Measurements from ENCODE around the gene PRKCI. TPM values are rescaled to one million over a fixed set of nuclear protein-coding genes. Genes with fewer than 3 reads are reported as not detected.
"Not testable (repeated sequence)": the region's sequence is repeated elsewhere in the genome, so short reads cannot be mapped to it uniquely, and the experiment has no call there.

The PRKCI gene
- total and polyA plus RNA-seq, 4 donors, result 18.7 to 181 (median 35.2) TPM

GRCh38 chr3:170267793-170268192 lies 45.6 kb downstream of the PRKCI start:
- H3K9ac ChIP-seq (ENCODE audit: insufficient read depth in 1 of 2, low read length in 2 of 2), result no peak overlapping the region
- no peak for ATAC-seq (ENCODE audit: insufficient read depth, low FRiP score)
- 94 to 98% methylated on average over 5 of the region's 5 CpGs for WGBS, 2 donors

GRCh38 chr3:170269673-170270254 lies 47.5 kb downstream of the PRKCI start:
- not testable (repeated sequence) for H3K27me3 ChIP-seq (ENCODE audit: control insufficient read depth in 3 of 3, insufficient read depth in 3 of 3, low read length in 2 of 3); H3K4me3 ChIP-seq; DNase-seq; H3K27ac ChIP-seq (ENCODE audit: low read depth in 1 of 2, low read length in 1 of 2); H3K9me3 ChIP-seq (ENCODE audit: control insufficient read depth in 4 of 4, insufficient read depth in 3 of 4, low read length in 3 of 4); ATAC-seq (ENCODE audit: insufficient read depth, low FRiP score); H3K4me1 ChIP-seq (ENCODE audit: control insufficient read depth in 5 of 5, insufficient read depth in 5 of 5, low read length in 5 of 5); H3K9ac ChIP-seq (ENCODE audit: insufficient read depth in 1 of 2, low read length in 2 of 2)
- H3K36me3 ChIP-seq (ENCODE audit: control insufficient read depth in 4 of 4, insufficient read depth in 4 of 4, low read length in 4 of 4), result peaks cover 8 to 20% (median 10%) of the 10 kb centered on the region in 4 donors
- 96 to 97% methylated on average over 8 of the region's 8 CpGs for WGBS, 2 donors

More at GRCh38 chr3:170267793-170268192, 45.6 kb downstream of the PRKCI start:
- no peak overlapping the region for H3K4me3 ChIP-seq
- no peaks in the 10 kb centered on the region for H3K4me1 ChIP-seq (ENCODE audit: control insufficient read depth in 5 of 5, insufficient read depth in 5 of 5, low read length in 5 of 5)
- H3K36me3 ChIP-seq (ENCODE audit: control insufficient read depth in 4 of 4, insufficient read depth in 4 of 4, low read length in 4 of 4), result peaks cover 4 to 13% (median 11%) of the 10 kb centered on the region in 4 donors
- no peak for TF ChIP-seq CTCF (IDR thresholded peaks at IDR 0.05; ENCODE audit: control extremely low read depth, extremely low read depth)
- no peaks in the 10 kb centered on the region for H3K9me3 ChIP-seq (ENCODE audit: control insufficient read depth in 4 of 4, insufficient read depth in 3 of 4, low read length in 3 of 4)
- H3K27me3 ChIP-seq (ENCODE audit: control insufficient read depth in 3 of 3, insufficient read depth in 3 of 3, low read length in 2 of 3), result no peaks in the 10 kb centered on the region
- no peak for DNase-seq
- H3K27ac ChIP-seq (ENCODE audit: low read depth in 1 of 2, low read length in 1 of 2), result no peak overlapping the region

- 93% methylated on average over 11 of the region's 11 CpGs for WGBS, 2 donors
- DNase-seq, result no peak
- no peak overlapping the region for H3K9ac ChIP-seq (ENCODE audit: insufficient read depth in 1 of 2, low read length in 2 of 2)
- H3K4me1 ChIP-seq (ENCODE audit: control insufficient read depth in 5 of 5, insufficient read depth in 5 of 5, low read length in 5 of 5), result no peaks in the 10 kb centered on the region
- H3K9me3 ChIP-seq (ENCODE audit: control insufficient read depth in 4 of 4, insufficient read depth in 3 of 4, low read length in 3 of 4), result no peaks in the 10 kb centered on the region
- no peak for ATAC-seq (ENCODE audit: insufficient read depth, low FRiP score)
- no peak overlapping the region for H3K4me3 ChIP-seq
- no peak overlapping the region for H3K27ac ChIP-seq (ENCODE audit: low read depth in 1 of 2, low read length in 1 of 2)
- TF ChIP-seq CTCF (IDR thresholded peaks at IDR 0.05; ENCODE audit: control extremely low read depth, extremely low read depth), result no peak
- peaks cover 6 to 17% (median 10%) of the 10 kb centered on the region in 4 donors for H3K36me3 ChIP-seq (ENCODE audit: control insufficient read depth in 4 of 4, insufficient read depth in 4 of 4, low read length in 4 of 4)
- H3K27me3 ChIP-seq (ENCODE audit: control insufficient read depth in 3 of 3, insufficient read depth in 3 of 3, low read length in 2 of 3), result no peaks in the 10 kb centered on the region
Observed at GRCh38 chr3:170270282-170270881, 48.2 kb downstream of the PRKCI start.

GRCh38 chr3:170274641-170275040 lies 52.4 kb downstream of the PRKCI start:
- H3K36me3 ChIP-seq (ENCODE audit: control insufficient read depth in 4 of 4, insufficient read depth in 4 of 4, low read length in 4 of 4), result peaks cover 9 to 26% (median 17%) of the 10 kb centered on the region in 4 donors
- DNase-seq (no peak), ATAC-seq (ENCODE audit: insufficient read depth, low FRiP score) (no peak)
- TF ChIP-seq CTCF (IDR thresholded peaks at IDR 0.05; ENCODE audit: control extremely low read depth, extremely low read depth), result no peak
- H3K27ac ChIP-seq (ENCODE audit: low read depth in 1 of 2, low read length in 1 of 2), result no peak overlapping the region
- H3K27me3 ChIP-seq (ENCODE audit: control insufficient read depth in 3 of 3, insufficient read depth in 3 of 3, low read length in 2 of 3), result no peaks in the 10 kb centered on the region
- no peaks in the 10 kb centered on the region for H3K4me1 ChIP-seq (ENCODE audit: control insufficient read depth in 5 of 5, insufficient read depth in 5 of 5, low read length in 5 of 5)
- H3K9me3 ChIP-seq (ENCODE audit: control insufficient read depth in 4 of 4, insufficient read depth in 3 of 4, low read length in 3 of 4), result no peaks in the 10 kb centered on the region
- H3K9ac ChIP-seq (ENCODE audit: insufficient read depth in 1 of 2, low read length in 2 of 2), result no peak overlapping the region
- 86 to 95% methylated on average over 2 of the region's 2 CpGs for WGBS, 2 donors
- no peak overlapping the region for H3K4me3 ChIP-seq

All from lung (tissue), 12 donors.